Urinary bladder (tissue), 4 donors: Measurements from ENCODE around the gene NKAIN2. TPM values are rescaled to one million over a fixed set of nuclear protein-coding genes. Genes with fewer than 3 reads are reported as not detected.

ENCODE experiments used
- DNase-seq: peaks from one replicate; pipeline ENCODE4 v3.0.0-alpha.2; 2015; ENCODE audit errors: extremely low spot score
- H3K27ac ChIP-seq: one replicate; pipeline ENCODE4 v1.5.1; 2013; ENCODE audit warnings: low read depth, mild to moderate bottlenecking, moderate library complexity
- H3K36me3 ChIP-seq: one replicate; pipeline ENCODE4 v1.6.1; 2013; ENCODE audit warnings: mild to moderate bottlenecking, moderate library complexity; ENCODE audit not compliant: insufficient read depth
- H3K4me1 ChIP-seq: one replicate; pipeline ENCODE4 v1.6.1; 2013; ENCODE audit warnings: mild to moderate bottlenecking, moderate library complexity; ENCODE audit not compliant: insufficient read depth
- H3K4me3 ChIP-seq: one replicate; pipeline ENCODE4 v1.5.1; 2013; ENCODE audit warnings: low read depth, low read length
- WGBS: extraction: QIAGEN DNeasy Blood & Tissue Kit; methylation state at CpG from one replicate; pipeline ENCODE4 v1.1.7; 2013; 5-methylcytosine and 5-hydroxymethylcytosine counted together
- polyA plus RNA-seq: library from polyadenylated mRNA; stranded (reverse); fragments of 200-250 nt; gene quantifications from one replicate; pipeline ENCODE4 v1.2.3, GENCODE V29; 2013
- total RNA-seq: library from RNA; depleted of rRNA; stranded (reverse); fragments of >200 nt; gene quantifications from one replicate; pipeline ENCODE4 v1.2.3, GENCODE V29; 2014
- donor health status: healthy with polysubstance abuse.
- donor health status: healthy.

NKAIN2 gene
- total and polyA plus RNA-seq, 2 donors, result 0.24 to 1.7 TPM

GRCh38 chr6:124482071-124482491, 678.4 kb downstream of the NKAIN2 start:
- 6% methylated on average over 1 of the region's 1 CpG for WGBS
- no peak overlapping the region for H3K27ac ChIP-seq
- no peak overlapping the region for H3K4me3 ChIP-seq
- H3K4me1 ChIP-seq, result no peaks in the 10 kb centered on the region
- no peak for DNase-seq
- no peaks in the 10 kb centered on the region for H3K36me3 ChIP-seq

GRCh38 chr6:124487623-124488431, 684.2 kb downstream of the NKAIN2 start:
- WGBS, result 89% methylated on average over 4 of the region's 4 CpGs
- no peak for DNase-seq
- Histone ChIP-seq H3K36me3 (no peaks in the 10 kb centered on the region), H3K4me1 (no peaks in the 10 kb centered on the region), H3K4me3 (no peak overlapping the region), H3K27ac (no peak overlapping the region)

GRCh38 chr6:124490122-124490521, 686.5 kb downstream of the NKAIN2 start:
- H3K36me3 ChIP-seq, result no peaks in the 10 kb centered on the region
- 32% methylated on average over 1 of the region's 1 CpG for WGBS
- no peaks in the 10 kb centered on the region for H3K4me1 ChIP-seq
- no peak overlapping the region for H3K4me3 ChIP-seq
- DNase-seq, result no peak
- no peak overlapping the region for H3K27ac ChIP-seq

GRCh38 chr6:124493259-124493658, 689.6 kb downstream of the NKAIN2 start:
- WGBS, result 71% methylated on average over 1 of the region's 1 CpG
- Histone ChIP-seq H3K27ac (no peak overlapping the region), H3K4me3 (no peak overlapping the region), H3K4me1 (no peaks in the 10 kb centered on the region), H3K36me3 (no peaks in the 10 kb centered on the region)
- no peak for DNase-seq

GRCh38 chr6:124494956-124495664, 691.4 kb downstream of the NKAIN2 start:
- H3K4me1 ChIP-seq, result no peaks in the 10 kb centered on the region
- no peak overlapping the region for H3K4me3 ChIP-seq
- DNase-seq, result no peak
- no peak overlapping the region for H3K27ac ChIP-seq
- no peaks in the 10 kb centered on the region for H3K36me3 ChIP-seq
- 82% methylated on average over 2 of the region's 2 CpGs for WGBS

- Histone ChIP-seq H3K27ac (no peak overlapping the region), H3K36me3 (no peaks in the 10 kb centered on the region), H3K4me1 (no peaks in the 10 kb centered on the region), H3K4me3 (no peak overlapping the region)
- 84% methylated on average over 2 of the region's 2 CpGs for WGBS
- DNase-seq, result no peak
Measured at GRCh38 chr6:124495665-124496190, 692.1 kb downstream of the NKAIN2 start.

GRCh38 chr6:124496334-124496733, 692.7 kb downstream of the NKAIN2 start:
- H3K36me3 ChIP-seq, result no peaks in the 10 kb centered on the region
- no peaks in the 10 kb centered on the region for H3K4me1 ChIP-seq
- no peak overlapping the region for H3K27ac ChIP-seq
- H3K4me3 ChIP-seq, result no peak overlapping the region
- WGBS, result 93% methylated on average over 1 of the region's 1 CpG
- DNase-seq, result no peak

GRCh38 chr6:124512431-124512830, 708.8 kb downstream of the NKAIN2 start:
- Histone ChIP-seq H3K36me3 (no peaks in the 10 kb centered on the region), H3K27ac (no peak overlapping the region), H3K4me1 (no peaks in the 10 kb centered on the region), H3K4me3 (no peak overlapping the region)
- no peak for DNase-seq
- WGBS, result 81% methylated on average over 2 of the region's 2 CpGs

- 63% methylated on average over 2 of the region's 2 CpGs for WGBS
- no peak for DNase-seq
- Histone ChIP-seq H3K4me3 (no peak overlapping the region), H3K4me1 (no peaks in the 10 kb centered on the region), H3K36me3 (no peaks in the 10 kb centered on the region), H3K27ac (no peak overlapping the region)
Measured at GRCh38 chr6:124517339-124517738, 713.7 kb downstream of the NKAIN2 start.

- WGBS, result 69% methylated on average over 4 of the region's 4 CpGs
- H3K36me3 ChIP-seq, result no peaks in the 10 kb centered on the region
- no peak overlapping the region for H3K4me3 ChIP-seq
- no peak overlapping the region for H3K27ac ChIP-seq
- no peaks in the 10 kb centered on the region for H3K4me1 ChIP-seq
- no peak for DNase-seq
Measured at GRCh38 chr6:124520514-124520913, 716.8 kb downstream of the NKAIN2 start.

GRCh38 chr6:124522335-124522734, 718.7 kb downstream of the NKAIN2 start:
- H3K4me1 ChIP-seq, result no peaks in the 10 kb centered on the region
- H3K4me3 ChIP-seq, result no peak overlapping the region
- no peak for DNase-seq
- H3K36me3 ChIP-seq, result no peaks in the 10 kb centered on the region
- WGBS, result 89% methylated on average over 4 of the region's 4 CpGs
- H3K27ac ChIP-seq, result no peak overlapping the region

GRCh38 chr6:124524491-124525200, 721.0 kb downstream of the NKAIN2 start:
- Histone ChIP-seq H3K4me1 (no peaks in the 10 kb centered on the region), H3K27ac (no peak overlapping the region), H3K36me3 (no peaks in the 10 kb centered on the region), H3K4me3 (no peak overlapping the region)
- no peak for DNase-seq
- WGBS, result 56% methylated on average over 7 of the region's 7 CpGs

GRCh38 chr6:124530926-124531325, 727.3 kb downstream of the NKAIN2 start:
- 57% methylated on average over 1 of the region's 1 CpG for WGBS
- no peak for DNase-seq
- Histone ChIP-seq H3K4me3 (no peak overlapping the region), H3K36me3 (no peaks in the 10 kb centered on the region), H3K27ac (no peak overlapping the region), H3K4me1 (no peaks in the 10 kb centered on the region)
